22Rv1 (cell line): ENCODE data around the gene SLC23A2.

Experiments used
- H3K27ac ChIP-seq: fragments of 450-650 bp; 2 replicates; pipeline ENCODE4 v1.5.1; 2017
- CTCF ChIP-seq: fragments of 450-650 bp; IDR thresholded peaks from 2 replicates; pipeline ENCODE4 v1.5.1; 2017; ENCODE audit warnings: mild to moderate bottlenecking
- ZFX ChIP-seq: fragments of 450-650 bp; IDR thresholded peaks from 2 replicates; pipeline ENCODE4 v1.6.1; 2017; ENCODE audit warnings: antibody characterized with exemption, borderline replicate concordance

SLC23A2 gene

GRCh38 chr20:4870906-4871305, 130.4 kb downstream of the SLC23A2 start:
- H3K27ac ChIP-seq = no peak overlapping the region
- TF ChIP-seq ZFX (no peak), CTCF (no peak)

GRCh38 chr20:4869290-4870193, 131.8 kb downstream of the SLC23A2 start:
- no peak for TF ChIP-seq ZFX
- no peak for TF ChIP-seq CTCF
- H3K27ac ChIP-seq = peak overlapping the region; percentile 55

GRCh38 chr20:4867051-4867450, 134.3 kb downstream of the SLC23A2 start:
- TF ChIP-seq ZFX (no peak), CTCF (no peak)
- H3K27ac ChIP-seq = no peak overlapping the region

- H3K27ac ChIP-seq = no peak overlapping the region
- TF ChIP-seq CTCF (no peak), ZFX (no peak)
Observed at GRCh38 chr20:4866429-4866828, 134.9 kb downstream of the SLC23A2 start.

- TF ChIP-seq ZFX = no peak
- no peak for TF ChIP-seq CTCF
- H3K27ac ChIP-seq = no peak overlapping the region
Observed at GRCh38 chr20:4864311-4864752, 137.0 kb downstream of the SLC23A2 start.

GRCh38 chr20:4862661-4863060, 138.6 kb downstream of the SLC23A2 start:
- no peak overlapping the region for H3K27ac ChIP-seq
- TF ChIP-seq CTCF = no peak

GRCh38 chr20:4861961-4862360, 139.3 kb downstream of the SLC23A2 start:
- H3K27ac ChIP-seq = no peak overlapping the region
- TF ChIP-seq ZFX (no peak), CTCF (no peak)
